K562 (cell line): ENCODE measurements around the gene BHLHE23. TPM values are rescaled to one million over a fixed set of nuclear protein-coding genes. Genes with fewer than 3 reads are reported as not detected.

Experiments
- ATAC-seq: fragments of 200-7000 bp; cut with Tn5 transposase; 3 replicates; pipeline ENCODE4 v1.9.1; 2020; ENCODE audit warnings: moderate library complexity
- BruUV-seq: library from RNA; stranded (reverse); fragments of 400-500 nt; replicated peaks from 2 replicates; lab custom pipeline; 2021; lab: Mats Ljungman, UMichigan
- CTCF ChIA-PET: fragments of 300-600 bp; formaldehyde crosslinking; extraction: SDS; loops from one replicate; lab custom pipeline; 2021; ENCODE audit warnings: low intra/inter-chr PET ratio; lab: Yijun Ruan, JAX
- POLR2A ChIA-PET: fragments of 300-600, 350-650 bp; sonication (Branson Sonifier 250); formaldehyde crosslinking; extraction: SDS; loops from one replicate; lab custom pipeline; 2021; ENCODE audit warnings: antibody characterized with exemption, inconsistent platforms; lab: Yijun Ruan, JAX
- DNase-seq, 4 experiments: peaks; one replicate each; pipeline versions ENCODE4 v3.0.0 to v3.0.0-alpha.2; 2011 to 2018; ENCODE audit warnings: low spot score in 3 of 4, mixed read lengths in 3 of 4; ENCODE audit errors: extremely low read depth in 1 of 4
- FAIRE-seq: peaks from 2 replicates; lab custom pipeline; 2011; peaks lifted over from hg19 to GRCh38; lab: Jason Lieb, UNC
- H2AFZ ChIP-seq: 2 replicates; pipeline ENCODE4 v1.6.0; 2011; ENCODE audit warnings: low read depth, low read length, control low read depth, inconsistent platforms
- H3K27ac ChIP-seq: fragments of 200-600 bp; 3 replicates; pipeline ENCODE4 v1.8.0; 2011; ENCODE audit warnings: low read depth, mild to moderate bottlenecking, control low read depth, inconsistent platforms, low read length, moderate library complexity, mixed read lengths; ENCODE audit errors: extremely low read depth
- H3K27me3 ChIP-seq, 2 experiments: fragments of 300-600 bp in 1 of 2; 2 replicates in 1 of 2; 3 replicates in 1 of 2; pipeline versions ENCODE4 v1.6.0 to v1.8.0; 2011; ENCODE audit warnings: inconsistent platforms in 2 of 2, low read length in 2 of 2, mild to moderate bottlenecking in 1 of 2, mixed read lengths in 1 of 2, moderate library complexity in 1 of 2; ENCODE audit not compliant: control insufficient read depth in 2 of 2, insufficient read depth in 2 of 2
- H3K36me3 ChIP-seq: fragments of 300-600 bp; 3 replicates; pipeline ENCODE4 v1.8.0; 2011; ENCODE audit warnings: mild to moderate bottlenecking, low read length, inconsistent platforms; ENCODE audit not compliant: control insufficient read depth, insufficient read depth
- H3K4me1 ChIP-seq, 2 experiments: fragments of 200-600 bp in 1 of 2; replicated peaks in 1 of 2; 2 replicates in 1 of 2; 3 replicates in 1 of 2; pipeline versions ENCODE4 v1.5.1 to v1.8.0; 2011; ENCODE audit warnings: inconsistent platforms in 2 of 2, low read length in 2 of 2, mild to moderate bottlenecking in 1 of 2, mixed read lengths in 1 of 2, moderate library complexity in 1 of 2; ENCODE audit not compliant: control insufficient read depth in 2 of 2, insufficient read depth in 2 of 2
- H3K4me2 ChIP-seq: 2 replicates; pipeline ENCODE4 v1.6.1; 2011; ENCODE audit warnings: low read length, control low read depth, inconsistent platforms, mixed read lengths; ENCODE audit not compliant: insufficient read depth
- H3K4me3 ChIP-seq: fragments of 200-600 bp; sonication (generic), shearing (Covaris generic); 2 replicates; pipeline ENCODE4 v1.5.1; 2016; ENCODE audit warnings: control low read depth, inconsistent platforms
- H3K79me2 ChIP-seq: fragments of 200-600 bp; 3 replicates; pipeline ENCODE4 v1.8.0; 2011; ENCODE audit warnings: low read length, inconsistent platforms; ENCODE audit not compliant: control insufficient read depth, insufficient read depth
- H3K9ac ChIP-seq, 2 experiments: 2 replicates each; pipeline versions ENCODE4 v1.6.0 to v1.6.1; 2011; ENCODE audit warnings: low read depth in 2 of 2, low read length in 2 of 2, control low read depth in 1 of 2, inconsistent platforms in 1 of 2, mild to moderate bottlenecking in 1 of 2, mixed read lengths in 1 of 2; ENCODE audit not compliant: insufficient read depth in 1 of 2
- H3K9me1 ChIP-seq: one replicate; pipeline ENCODE4 v1.6.0; 2011; ENCODE audit warnings: inconsistent platforms, mild to moderate bottlenecking, low read length, moderate library complexity; ENCODE audit not compliant: control insufficient read depth, insufficient read depth
- H3K9me3 ChIP-seq: replicated peaks from 2 replicates; pipeline ENCODE4 v1.5.1; 2011; ENCODE audit warnings: low read depth, low read length, inconsistent platforms; ENCODE audit not compliant: control insufficient read depth, insufficient read depth
- H4K20me1 ChIP-seq: replicated peaks from 2 replicates; pipeline ENCODE4 v1.6.1; 2011; ENCODE audit warnings: low read length, inconsistent platforms, mixed read lengths; ENCODE audit not compliant: control insufficient read depth, insufficient read depth
- ZFX ChIP-seq: sonication (generic); formaldehyde crosslinking; IDR thresholded peaks from 2 replicates; pipeline ENCODE4 v1.8.0; 2022; ENCODE audit warnings: mild to moderate bottlenecking, missing genetic modification reagents, moderate library complexity
- WGBS: fragments of 100-300 bp; shearing (Covaris generic); methylation state at CpG from one replicate; pipeline ENCODE4 v1.1.6; 2016; ENCODE audit warnings: low coverage, mixed read lengths; ENCODE audit not compliant: insufficient coverage; ENCODE audit errors: missing lambda C conversion rate; 5-methylcytosine and 5-hydroxymethylcytosine counted together
- in situ Hi-C: fragments of 300-500 bp; cut with MboI; formaldehyde crosslinking; loops from 4 replicates; pipeline ENCODE4 v1.15.0; 2018; ENCODE audit warnings: inconsistent platforms, mixed read lengths
- intact Hi-C: fragments of 100-400 bp; cut with micrococcal nuclease; formaldehyde crosslinking; loops from 2 replicates; pipeline ENCODE4 v1.14.2; 2022
- polyA plus RNA-seq, 8 experiments: library from polyadenylated mRNA; depleted of rRNA in 4 of 8; stranded (reverse) in 5 of 8; unstranded in 3 of 8; fragments of >200 nt; fragmentation: Nextera tagmentation in 2 of 8; fragmentation: Illumina TruSeq in 1 of 8; extraction: Ambion mirVana in 2 of 8; extraction: Trizol in 1 of 8; gene quantifications; 2 replicates each; pipeline versions ENCODE4 v1.2.1 to v1.2.3, GENCODE V29; 2011 to 2014; ENCODE audit warnings: inconsistent platforms in 1 of 8, missing spikeins in 1 of 8
- total RNA-seq, 7 experiments: library from RNA; depleted of rRNA in 6 of 7; stranded (reverse); fragments of >200 nt in 6 of 7; fragmentation: Illumina TruSeq in 2 of 7; extraction: Trizol in 2 of 7; gene quantifications; 2 replicates each; pipeline versions ENCODE4 v1.2.1 to v1.2.3, GENCODE V29; 2011 to 2021; ENCODE audit warnings: low replicate concordance in 1 of 7
- TF ChIP-seq, protein P1 (sequence below), 3 experiments: IDR thresholded peaks in 2 of 3; conservative IDR thresholded peaks in 1 of 3; 2 replicates each; pipeline ENCODE4 v1.5.1; 2011 to 2012; ENCODE audit warnings: low read length in 3 of 3, mild to moderate bottlenecking in 3 of 3, control low read depth in 2 of 3, improper control_type of control experiment in 1 of 3, inconsistent platforms in 1 of 3, low read depth in 1 of 3, mixed read lengths in 1 of 3, moderate library complexity in 1 of 3; ENCODE audit not compliant: insufficient read depth in 2 of 3

BHLHE23 gene
- total and polyA plus RNA-seq, 9 of the 15 experiments (the other 6 are each of a cell fraction or from before 2014, with no cell fraction given): not detected

GRCh38 chr20:63042448-63043071, 35.8 kb upstream of the BHLHE23 start:
- H3K27ac ChIP-seq: no peak overlapping the region
- ChIA-PET CTCF (no interaction called here), POLR2A (interaction anchor here (0.6 kb wide), 1 partner anchor 12 kb away, joined by 3 read pairs; no protein-coding TSS in a partner anchor)
- TF ChIP-seq, protein P1, sequence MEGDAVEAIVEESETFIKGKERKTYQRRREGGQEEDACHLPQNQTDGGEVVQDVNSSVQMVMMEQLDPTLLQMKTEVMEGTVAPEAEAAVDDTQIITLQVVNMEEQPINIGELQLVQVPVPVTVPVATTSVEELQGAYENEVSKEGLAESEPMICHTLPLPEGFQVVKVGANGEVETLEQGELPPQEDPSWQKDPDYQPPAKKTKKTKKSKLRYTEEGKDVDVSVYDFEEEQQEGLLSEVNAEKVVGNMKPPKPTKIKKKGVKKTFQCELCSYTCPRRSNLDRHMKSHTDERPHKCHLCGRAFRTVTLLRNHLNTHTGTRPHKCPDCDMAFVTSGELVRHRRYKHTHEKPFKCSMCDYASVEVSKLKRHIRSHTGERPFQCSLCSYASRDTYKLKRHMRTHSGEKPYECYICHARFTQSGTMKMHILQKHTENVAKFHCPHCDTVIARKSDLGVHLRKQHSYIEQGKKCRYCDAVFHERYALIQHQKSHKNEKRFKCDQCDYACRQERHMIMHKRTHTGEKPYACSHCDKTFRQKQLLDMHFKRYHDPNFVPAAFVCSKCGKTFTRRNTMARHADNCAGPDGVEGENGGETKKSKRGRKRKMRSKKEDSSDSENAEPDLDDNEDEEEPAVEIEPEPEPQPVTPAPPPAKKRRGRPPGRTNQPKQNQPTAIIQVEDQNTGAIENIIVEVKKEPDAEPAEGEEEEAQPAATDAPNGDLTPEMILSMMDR (IDR thresholded peaks at IDR 0.05 in 2 of 3, conservative IDR thresholded peaks at IDR 0.05 in 1 of 3; ENCODE audit: insufficient read depth in 2 of 3, low read depth in 1 of 3, low read length in 3 of 3): 0 out of 6 replicates have a peak, but pooled peaks of 2 of the 3 experiments have one; percentile 3 to 8
- no peak for TF ChIP-seq ZFX (CRISPR knock-in tag)
- BruUV-seq: no TSS peak
- WGBS: 1% methylated on average over 12 of the region's 12 CpGs
- in situ Hi-C loops (no loop called here), intact Hi-C loops (no loop called here)
- no peak for FAIRE-seq
- H3K9ac ChIP-seq: no peak overlapping the region
- H2AFZ ChIP-seq: no peak overlapping the region
- ATAC-seq: peak; percentile 52; the same call in 1 of the 3 replicates
- H3K27me3 ChIP-seq: peaks cover 35 to 61% of the 10 kb centered on the region in 2 experiments
- H3K4me3 ChIP-seq: no peak overlapping the region
- H3K4me1 ChIP-seq: peaks cover 0 to 14% of the 10 kb centered on the region in 2 experiments; a peak in 2 of 5 replicates
- no peaks in the 10 kb centered on the region for H3K36me3 ChIP-seq
- no peaks in the 10 kb centered on the region for H3K79me2 ChIP-seq
- peaks cover 2% of the 10 kb centered on the region; the same call in 1 of the 2 replicates for H3K9me3 ChIP-seq
- H3K9me1 ChIP-seq: no peaks in the 10 kb centered on the region
- no peak overlapping the region for H3K4me2 ChIP-seq
- DNase-seq: peak in 1 of 4 experiments; percentile 18
- peaks cover 5% of the 10 kb centered on the region for H4K20me1 ChIP-seq
